PC-9 (cell line): ENCODE results near the gene CNTFR. TPM values are rescaled to one million over a fixed set of nuclear protein-coding genes. Genes with fewer than 3 reads are reported as not detected.

Experiments
- BruUV-seq: library from RNA; stranded (reverse); fragments of 400-500 nt; replicated peaks from 2 replicates; lab custom pipeline; 2021; lab: Mats Ljungman, UMichigan
- CTCF ChIA-PET: fragments of 300-600 bp; sonication (Branson Sonifier 250); formaldehyde crosslinking; loops from one replicate; lab custom pipeline; 2022; ENCODE audit warnings: antibody characterized with exemption; lab: Charles Lee
- POLR2A ChIA-PET: fragments of 300-600 bp; sonication (Branson Sonifier 250); formaldehyde crosslinking; loops from one replicate; lab custom pipeline; 2022; ENCODE audit warnings: antibody characterized with exemption; ENCODE audit not compliant: unreplicated experiment; lab: Charles Lee
- DNase-seq, 2 experiments: peaks; one replicate each; pipeline versions ENCODE4 v3.0.0 to v3.0.0-alpha.2; 2015 to 2022; ENCODE audit warnings: mixed read lengths in 1 of 2
- H2AFZ ChIP-seq: fragments of 200-600 bp; sonication (generic); 2 replicates; pipeline ENCODE4 v1.8.1; 2017; ENCODE audit warnings: antibody characterized with exemption
- H3F3A ChIP-seq: fragments of 200-600 bp; sonication (generic); 2 replicates; pipeline ENCODE4 v1.8.1; 2017; ENCODE audit warnings: antibody characterized with exemption, mild to moderate bottlenecking, low read depth; ENCODE audit not compliant: insufficient read depth
- H3K27ac ChIP-seq: fragments of 200-600 bp; sonication (generic); 2 replicates; pipeline ENCODE4 v1.6.1; 2016; ENCODE audit warnings: mixed run types
- H3K27me3 ChIP-seq: fragments of 200-600 bp; sonication (generic); 2 replicates; pipeline ENCODE4 v1.6.1; 2016; ENCODE audit warnings: low read depth, mixed run types; ENCODE audit not compliant: insufficient read depth
- H3K36me3 ChIP-seq: fragments of 200-600 bp; sonication (generic); 2 replicates; pipeline ENCODE4 v1.6.1; 2016; ENCODE audit warnings: low read depth, mixed run types
- H3K4me1 ChIP-seq: fragments of 200-600 bp; sonication (generic); replicated peaks from 2 replicates; pipeline ENCODE4 v1.6.1; 2016; ENCODE audit warnings: mixed run types; ENCODE audit not compliant: insufficient read depth
- H3K4me2 ChIP-seq: fragments of 200-600 bp; sonication (generic); 2 replicates; pipeline ENCODE4 v1.6.1; 2017; ENCODE audit warnings: mixed run types
- H3K4me3 ChIP-seq: fragments of 200-600 bp; sonication (generic); 2 replicates; pipeline ENCODE4 v1.6.1; 2016; ENCODE audit warnings: mixed run types
- H3K79me2 ChIP-seq: fragments of 200-600 bp; sonication (generic); 2 replicates; pipeline ENCODE4 v1.6.1; 2017; ENCODE audit warnings: low read depth, mixed run types
- H3K9me2 ChIP-seq: fragments of 200-600 bp; sonication (generic); 2 replicates; pipeline ENCODE4 v1.8.1; 2017; ENCODE audit warnings: mild to moderate bottlenecking; ENCODE audit not compliant: insufficient read depth
- H3K9me3 ChIP-seq: fragments of 200-600 bp; sonication (generic); 2 replicates; pipeline ENCODE4 v1.8.1; 2016; ENCODE audit warnings: low read depth; ENCODE audit not compliant: insufficient read depth
- H4K20me1 ChIP-seq: fragments of 200-600 bp; sonication (generic); 2 replicates; pipeline ENCODE4 v1.8.1; 2017; ENCODE audit not compliant: insufficient read depth
- CTCF ChIP-seq: fragments of 200-600 bp; sonication (generic); conservative IDR thresholded peaks from 2 replicates; pipeline ENCODE4 v1.6.1; 2017; ENCODE audit warnings: mixed run types, antibody characterized with exemption, mild to moderate bottlenecking, moderate library complexity
- EZH2 ChIP-seq: fragments of 200-600 bp; sonication (generic); IDR thresholded peaks from 2 replicates; pipeline ENCODE4 v1.8.0; 2017; ENCODE audit warnings: antibody characterized with exemption, low read depth
- intact Hi-C: fragments of 100-400 bp; cut with micrococcal nuclease; formaldehyde crosslinking; loops from one replicate; pipeline ENCODE4 v1.10.0; 2022; ENCODE audit not compliant: unreplicated experiment
- total RNA-seq: library from RNA; stranded (reverse); gene quantifications from 2 replicates; pipeline ENCODE4 v1.2.3, GENCODE V29; 2021

The CNTFR gene
- total RNA-seq, 1 experiment from 2014 or later = not detected

- no peak for TF ChIP-seq EZH2
- TF ChIP-seq CTCF = no peak
- Histone ChIP-seq H3F3A (no peaks in the 10 kb centered on the region), H3K9me3 (no peaks in the 10 kb centered on the region), H3K79me2 (no peaks in the 10 kb centered on the region), H3K27me3 (peaks cover 12% of the 10 kb centered on the region; the same call in 1 of the 2 replicates), H4K20me1 (no peaks in the 10 kb centered on the region), H3K27ac (no peak overlapping the region), H3K4me2 (no peak overlapping the region), H2AFZ (no peak overlapping the region), H3K36me3 (no peaks in the 10 kb centered on the region), H3K4me1 (no peaks in the 10 kb centered on the region), H3K4me3 (no peak overlapping the region), H3K9me2 (no peaks in the 10 kb centered on the region)
- intact Hi-C loops = no loop called here
- CTCF ChIA-PET = no interaction called here
- DNase-seq = no peak
- POLR2A ChIA-PET = no interaction called here
- BruUV-seq = no TSS peak
These were observed 70.6 kb downstream of the CNTFR start for GRCh38 chr9:34518896-34519295.

GRCh38 chr9:34518110-34518616, 71.4 kb downstream of the CNTFR start:
- TF ChIP-seq CTCF (no peak), EZH2 (no peak)
- Histone ChIP-seq H3K27ac (no peak overlapping the region), H3K4me1 (no peaks in the 10 kb centered on the region), H4K20me1 (no peaks in the 10 kb centered on the region), H3K4me2 (no peak overlapping the region), H3K9me2 (no peaks in the 10 kb centered on the region), H3K36me3 (no peaks in the 10 kb centered on the region), H3K4me3 (no peak overlapping the region), H3K9me3 (no peaks in the 10 kb centered on the region), H2AFZ (no peak overlapping the region), H3K79me2 (no peaks in the 10 kb centered on the region), H3F3A (no peaks in the 10 kb centered on the region), H3K27me3 (peaks cover 12% of the 10 kb centered on the region; the same call in 1 of the 2 replicates)
- BruUV-seq = no TSS peak
- ChIA-PET CTCF (no interaction called here), POLR2A (interaction anchor here (0.8 kb wide), 1 partner anchor 361 kb away, joined by 4 read pairs; no protein-coding TSS in a partner anchor)
- intact Hi-C loops = no loop called here
- no peak for DNase-seq

GRCh38 chr9:34517185-34517584, 72.3 kb downstream of the CNTFR start:
- no peaks in the 10 kb centered on the region for H3K9me3 ChIP-seq
- no peaks in the 10 kb centered on the region for H4K20me1 ChIP-seq
- no peak overlapping the region for H2AFZ ChIP-seq
- no peaks in the 10 kb centered on the region for H3K4me1 ChIP-seq
- H3K27me3 ChIP-seq = peaks cover 7% of the 10 kb centered on the region
- POLR2A ChIA-PET = no interaction called here
- intact Hi-C loops = no loop called here
- no peaks in the 10 kb centered on the region for H3K36me3 ChIP-seq
- no peaks in the 10 kb centered on the region for H3K79me2 ChIP-seq
- no TSS peak for BruUV-seq
- CTCF ChIA-PET = no interaction called here
- TF ChIP-seq EZH2 = no peak
- TF ChIP-seq CTCF = no peak
- no peaks in the 10 kb centered on the region for H3F3A ChIP-seq
- no peak overlapping the region for H3K27ac ChIP-seq
- no peak for DNase-seq
- no peak overlapping the region for H3K4me3 ChIP-seq
- no peak overlapping the region for H3K4me2 ChIP-seq
- H3K9me2 ChIP-seq = no peaks in the 10 kb centered on the region
